GM19240 (cell line): ENCODE data around the gene UBTD2.
"Not testable (repeated sequence)": the region's sequence is repeated elsewhere in the genome, so short reads cannot be mapped to it uniquely, and the experiment has no call there.

ENCODE experiments used
- DNase-seq: peaks from one replicate; pipeline ENCODE4 v3.0.0; 2011; ENCODE audit warnings: low spot score; ENCODE audit not compliant: insufficient read length

The UBTD2 gene

GRCh38 chr5:172251419-172251818, 32.1 kb downstream of the UBTD2 start:
- DNase-seq = no peak

GRCh38 chr5:172248637-172249036, 34.9 kb downstream of the UBTD2 start:
- DNase-seq = no peak

GRCh38 chr5:172245703-172246125, 37.9 kb downstream of the UBTD2 start:
- DNase-seq = no peak

GRCh38 chr5:172245046-172245445, 38.5 kb downstream of the UBTD2 start:
- no peak for DNase-seq

- no peak for DNase-seq
Measured at GRCh38 chr5:172243302-172243701, 40.3 kb downstream of the UBTD2 start.

GRCh38 chr5:172238334-172238733, 45.2 kb downstream of the UBTD2 start:
- no peak for DNase-seq

- no peak for DNase-seq
Measured at GRCh38 chr5:172235827-172236736, 47.5 kb downstream of the UBTD2 start.

- DNase-seq = no peak
Measured at GRCh38 chr5:172235132-172235780, 48.3 kb downstream of the UBTD2 start.

- DNase-seq = no peak
Measured at GRCh38 chr5:172234031-172234430, 49.5 kb downstream of the UBTD2 start.

GRCh38 chr5:172229904-172230303, 53.7 kb downstream of the UBTD2 start:
- no peak for DNase-seq

GRCh38 chr5:172224996-172225395, 58.6 kb downstream of the UBTD2 start:
- DNase-seq = no peak

GRCh38 chr5:172223901-172224873, 59.4 kb downstream of the UBTD2 start:
- DNase-seq = no peak

GRCh38 chr5:172219296-172219695, 64.3 kb downstream of the UBTD2 start:
- DNase-seq = no peak

GRCh38 chr5:172216345-172216744, 67.2 kb downstream of the UBTD2 start:
- DNase-seq = no peak

GRCh38 chr5:172213126-172213525, 70.4 kb downstream of the UBTD2 start:
- DNase-seq = no peak

GRCh38 chr5:172211676-172212075, 71.9 kb downstream of the UBTD2 start:
- no peak for DNase-seq

GRCh38 chr5:172209714-172210113, 73.8 kb downstream of the UBTD2 start:
- DNase-seq = no peak

- DNase-seq = no peak
Measured at GRCh38 chr5:172207511-172207910, 76.1 kb downstream of the UBTD2 start.

- not testable (repeated sequence) for DNase-seq
Measured at GRCh38 chr5:172205984-172206383, 77.6 kb downstream of the UBTD2 start.

GRCh38 chr5:172200476-172200875, 83.1 kb downstream of the UBTD2 start:
- no peak for DNase-seq

GRCh38 chr5:172199446-172199845, 84.1 kb downstream of the UBTD2 start:
- DNase-seq = no peak
